ENCODE data around the gene VWA5B1. TPM values are rescaled to one million over a fixed set of nuclear protein-coding genes. Genes with fewer than 3 reads are reported as not detected.

Gene VWA5B1
- total and polyA plus RNA-seq, 2 donors (not counting 3 experiments of a cell fraction or from before 2014, with no cell fraction given): not detected

DNA sequence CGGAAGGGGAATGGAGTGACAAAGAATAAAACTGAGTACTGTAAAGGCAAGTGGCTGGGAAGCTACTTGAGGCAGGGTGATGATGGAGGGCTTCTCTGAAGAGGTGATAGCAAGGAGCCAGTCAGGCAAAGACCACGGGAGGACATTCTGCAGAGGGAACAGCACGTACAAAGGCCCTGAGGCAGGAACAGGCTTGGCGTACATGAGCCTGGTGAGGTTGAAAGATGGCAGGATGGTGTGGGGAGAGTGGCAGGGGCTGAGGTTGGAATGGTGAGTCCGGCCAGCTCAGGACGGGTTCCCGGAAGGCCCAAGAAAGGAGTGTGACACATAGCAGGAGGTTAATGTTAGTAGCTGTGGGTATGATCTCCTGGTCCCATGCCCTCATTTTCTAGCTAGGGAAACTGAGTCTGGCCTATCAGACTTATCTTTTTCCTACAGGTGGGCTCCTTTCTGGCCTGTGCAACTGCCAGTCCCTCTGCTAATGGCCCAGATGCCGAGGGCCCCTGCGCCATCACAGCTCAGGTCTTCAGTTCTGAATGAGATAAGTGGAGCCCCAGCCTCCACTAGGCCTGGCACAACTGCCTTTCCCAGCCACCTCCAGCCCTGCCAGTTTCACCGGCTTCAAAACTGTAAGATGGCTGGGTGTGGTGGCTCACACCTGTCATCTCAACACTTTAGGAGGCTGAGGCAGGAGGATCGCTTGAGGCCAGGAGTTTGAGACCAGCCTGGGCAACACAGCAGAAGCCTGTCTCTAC is 87.0 kb downstream of the VWA5B1 start:
- no peak overlapping the region for H3K27ac ChIP-seq (ENCODE audit: insufficient read depth, low read depth, low read length)

More for the DNA sequence above, 87.0 kb downstream of the VWA5B1 start:
- TF ChIP-seq POLR2AphosphoS5 (IDR thresholded peaks at IDR 0.05; ENCODE audit: insufficient read depth, low read depth, low read length): no peak
- TF ChIP-seq GATA2 (IDR thresholded peaks at IDR 0.05; ENCODE audit: insufficient read depth, insufficient read length, low read depth, low read length): no peak
- TF ChIP-seq MYC (IDR thresholded peaks at IDR 0.05; ENCODE audit: low read depth, low read length): no peak
- no peak for TF ChIP-seq POLR2A (IDR thresholded peaks at IDR 0.05; ENCODE audit: low read depth, low read length)
- no peak for TF ChIP-seq JUN (IDR thresholded peaks at IDR 0.05; ENCODE audit: borderline replicate concordance, insufficient read depth, insufficient read length, low read depth)
- TF ChIP-seq FOS (IDR thresholded peaks at IDR 0.05; ENCODE audit: borderline replicate concordance, insufficient read depth, low read length): no peak
- TF ChIP-seq, protein P1, sequence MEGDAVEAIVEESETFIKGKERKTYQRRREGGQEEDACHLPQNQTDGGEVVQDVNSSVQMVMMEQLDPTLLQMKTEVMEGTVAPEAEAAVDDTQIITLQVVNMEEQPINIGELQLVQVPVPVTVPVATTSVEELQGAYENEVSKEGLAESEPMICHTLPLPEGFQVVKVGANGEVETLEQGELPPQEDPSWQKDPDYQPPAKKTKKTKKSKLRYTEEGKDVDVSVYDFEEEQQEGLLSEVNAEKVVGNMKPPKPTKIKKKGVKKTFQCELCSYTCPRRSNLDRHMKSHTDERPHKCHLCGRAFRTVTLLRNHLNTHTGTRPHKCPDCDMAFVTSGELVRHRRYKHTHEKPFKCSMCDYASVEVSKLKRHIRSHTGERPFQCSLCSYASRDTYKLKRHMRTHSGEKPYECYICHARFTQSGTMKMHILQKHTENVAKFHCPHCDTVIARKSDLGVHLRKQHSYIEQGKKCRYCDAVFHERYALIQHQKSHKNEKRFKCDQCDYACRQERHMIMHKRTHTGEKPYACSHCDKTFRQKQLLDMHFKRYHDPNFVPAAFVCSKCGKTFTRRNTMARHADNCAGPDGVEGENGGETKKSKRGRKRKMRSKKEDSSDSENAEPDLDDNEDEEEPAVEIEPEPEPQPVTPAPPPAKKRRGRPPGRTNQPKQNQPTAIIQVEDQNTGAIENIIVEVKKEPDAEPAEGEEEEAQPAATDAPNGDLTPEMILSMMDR (IDR thresholded peaks at IDR 0.05; ENCODE audit: extremely low read depth in 1 of 2, insufficient read depth in 1 of 2, low read depth in 1 of 2, low read length in 2 of 2): no peak
- TF ChIP-seq, protein P2, sequence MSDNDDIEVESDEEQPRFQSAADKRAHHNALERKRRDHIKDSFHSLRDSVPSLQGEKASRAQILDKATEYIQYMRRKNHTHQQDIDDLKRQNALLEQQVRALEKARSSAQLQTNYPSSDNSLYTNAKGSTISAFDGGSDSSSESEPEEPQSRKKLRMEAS (IDR thresholded peaks at IDR 0.05; ENCODE audit: insufficient read depth, insufficient read length): no peak
- no peak for TF ChIP-seq EZH2 (IDR thresholded peaks at IDR 0.05; ENCODE audit: borderline replicate concordance, low read depth, low read length, severe bottlenecking)
- H3K4me2 ChIP-seq (ENCODE audit: insufficient read depth, low read length): no peak overlapping the region
- no peaks in the 10 kb centered on the region for H3K27me3 ChIP-seq (ENCODE audit: control insufficient read depth in 2 of 2, insufficient read depth in 2 of 2, low read length in 2 of 2)
- no peak overlapping the region for H2AFZ ChIP-seq (ENCODE audit: low read depth, low read length)
- no peak overlapping the region for H3K4me3 ChIP-seq (replicated peaks in 1 of 3; ENCODE audit: insufficient read depth in 1 of 3, low read depth in 1 of 3, low read length in 3 of 3)
- dilution Hi-C loops (cut with MboI; ENCODE audit: extremely low pct_ligation_motif_present, low sequenced_read_pairs): no loop called here
- ChIA-PET CTCF (interaction anchor here (0.6 to 5.6 kb wide), 20 partner anchors 10 to 165 kb away, joined by 3 to 60 read pairs (median 4); no protein-coding TSS in a partner anchor), POLR2A (no interaction called here)
- H3K9me3 ChIP-seq (replicated peaks; ENCODE audit: control insufficient read depth, insufficient read depth, low read length): no peaks in the 10 kb centered on the region
- H3K9me1 ChIP-seq (replicated peaks; ENCODE audit: control insufficient read depth, extremely low read depth, insufficient read depth, low read length): no peaks in the 10 kb centered on the region
- BruUV-seq (replicated peaks): no TSS peak
- DNase-seq (ENCODE audit: low read depth, low spot score) (no peak), FAIRE-seq (no peak)
- intact Hi-C loops (cut with micrococcal nuclease): loop anchor here (1.0 to 10.0 kb wide), 3 partner anchors 53 to 463 kb away; no protein-coding TSS in a partner anchor
- no peaks in the 10 kb centered on the region for H3K36me3 ChIP-seq (ENCODE audit: control insufficient read depth in 2 of 2, extremely low read depth in 1 of 2, insufficient read depth in 2 of 2, low read length in 2 of 2)
- H3K79me2 ChIP-seq (ENCODE audit: control insufficient read depth, insufficient read depth, low read length): no peaks in the 10 kb centered on the region
- no peaks in the 10 kb centered on the region for H3K4me1 ChIP-seq (ENCODE audit: control insufficient read depth, extremely low read depth, insufficient read depth, low read length)
- H4K20me1 ChIP-seq (replicated peaks; ENCODE audit: control insufficient read depth, extremely low read depth, insufficient read depth, low read length): no peaks in the 10 kb centered on the region
- no peak overlapping the region for H3K9ac ChIP-seq (replicated peaks; ENCODE audit: extremely low read depth, insufficient read depth, low read length)
